ENCODE measurements around the gene PDCL3. TPM values are rescaled to one million over a fixed set of nuclear protein-coding genes. Genes with fewer than 3 reads are reported as not detected.

Gene PDCL3
- total RNA-seq = 10 to 100 TPM; 40.3 to 46.1 TPM
- polyA plus RNA-seq (2013, experiment 1 of 2) = 31.5 TPM
- 32.3 TPM for polyA plus RNA-seq (2013, experiment 2 of 2)
- long read RNA-seq, experiment 1, transcript PDCL3-201 (6 exons, 1,337 nt) = major isoform, 14 of 21 reads
- long read RNA-seq, experiment 1, partial matches to known transcripts = 7 of 21 reads
- long read RNA-seq, experiment 1, other reads (novel, unspliced or antisense) = 0 of 21 reads
- long read RNA-seq, experiment 2, transcript PDCL3-201 (6 exons, 1,337 nt) = major isoform, 89 of 95 reads
- long read RNA-seq, experiment 2, partial matches to known transcripts = 2 of 95 reads
- long read RNA-seq, experiment 2, other reads (novel, unspliced or antisense) = 4 of 95 reads
- long read RNA-seq, experiment 3, transcript PDCL3-201 (6 exons, 1,337 nt) = major isoform, 142 of 159 reads
- long read RNA-seq, experiment 3, partial matches to known transcripts = 2 of 159 reads
- long read RNA-seq, experiment 3, other reads (novel, unspliced or antisense) = 15 of 159 reads
- long read RNA-seq, experiment 4, transcript PDCL3-201 (6 exons, 1,337 nt) = major isoform, 91 of 137 reads
- long read RNA-seq, experiment 4, partial matches to known transcripts = 43 of 137 reads
- long read RNA-seq, experiment 4, other reads (novel, unspliced or antisense) = 3 of 137 reads

DNA sequence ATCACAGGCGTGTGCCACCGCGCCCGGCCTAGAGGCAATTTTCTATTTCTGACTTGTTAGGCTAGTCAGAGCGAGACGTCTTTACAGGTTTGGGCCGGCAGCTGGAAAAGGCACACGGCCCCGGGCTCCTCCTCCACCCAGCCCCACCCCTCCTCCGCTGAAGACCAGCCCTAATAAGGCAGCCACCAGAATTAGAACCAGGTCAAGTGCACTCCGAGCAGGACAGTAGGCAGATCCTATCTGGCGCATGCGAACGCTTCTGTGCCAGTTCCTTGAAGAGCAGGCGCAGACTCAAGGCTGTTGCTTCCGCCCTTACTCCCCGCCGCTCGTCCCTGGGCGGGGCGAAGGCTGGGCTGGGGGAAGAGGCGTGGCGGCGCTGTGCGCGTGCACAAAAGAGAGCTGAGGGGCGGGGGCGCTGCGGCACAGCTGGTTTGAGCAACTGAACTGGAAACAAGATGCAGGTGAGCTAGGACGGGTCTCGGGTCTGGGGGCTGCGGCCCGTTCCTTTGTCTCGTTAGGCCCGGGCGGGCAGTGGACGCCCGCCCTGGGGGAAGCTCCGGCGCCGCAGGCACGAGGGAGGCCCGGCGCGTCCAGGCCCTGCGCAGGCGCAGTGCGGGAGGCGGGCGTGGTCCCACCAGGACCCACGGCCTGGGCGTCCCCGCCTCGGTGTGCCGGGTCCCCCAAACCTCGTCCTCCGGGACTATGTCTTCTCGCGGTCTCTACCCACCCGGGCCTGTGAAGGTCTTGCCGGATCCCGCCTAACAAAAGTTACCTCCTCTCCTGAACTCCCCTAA, at the start of gene PDCL3:
PDCL3 (plus strand) TSS at position 381 of the 794 bp plus-strand sequence; CDS start at position 456, 75 bp downstream.
- no peaks in the 10 kb centered on the region for H3K27me3 Mint-ChIP-seq (ENCODE audit: insufficient read depth)
- Histone ChIP-seq H3K27me3 (ENCODE audit: control insufficient read depth, insufficient read depth, low read length, poor library complexity, severe bottlenecking) (no peaks in the 10 kb centered on the region), H3K4me1 (ENCODE audit: control insufficient read depth, insufficient read depth, low read length) (no peaks in the 10 kb centered on the region), H3K9me3 (ENCODE audit: control insufficient read depth, low read length) (no peaks in the 10 kb centered on the region), H3K36me3 (ENCODE audit: control insufficient read depth, insufficient read depth, low read length) (peaks cover 14% of the 10 kb centered on the region), H3K4me3 (ENCODE audit: low read length) (peak within 1 kb of the TSS; percentile 89), H3K27ac (ENCODE audit: low read depth, low read length) (peak within 1 kb of the TSS; percentile 96), H3K9ac (ENCODE audit: extremely low read depth, low read length, poor library complexity, severe bottlenecking) (peak within 1 kb of the TSS; percentile 87)
- H3K27ac Mint-ChIP-seq = peak within 1 kb of the TSS; percentile 98
- peak; percentile 98 for DNase-seq
- WGBS, 2 experiments (ENCODE audit: insufficient coverage in 1 of 2, insufficient read length in 1 of 2) = 0% methylated on average over 17 to 62 of the region's 62 CpGs
- peak within 1 kb of the TSS; percentile 81 for H3K4me3 Mint-ChIP-seq
- peaks cover 3% of the 10 kb centered on the region for H3K4me1 Mint-ChIP-seq
- peaks cover 2% of the 10 kb centered on the region for H3K9me3 Mint-ChIP-seq
- TF ChIP-seq, protein P1, sequence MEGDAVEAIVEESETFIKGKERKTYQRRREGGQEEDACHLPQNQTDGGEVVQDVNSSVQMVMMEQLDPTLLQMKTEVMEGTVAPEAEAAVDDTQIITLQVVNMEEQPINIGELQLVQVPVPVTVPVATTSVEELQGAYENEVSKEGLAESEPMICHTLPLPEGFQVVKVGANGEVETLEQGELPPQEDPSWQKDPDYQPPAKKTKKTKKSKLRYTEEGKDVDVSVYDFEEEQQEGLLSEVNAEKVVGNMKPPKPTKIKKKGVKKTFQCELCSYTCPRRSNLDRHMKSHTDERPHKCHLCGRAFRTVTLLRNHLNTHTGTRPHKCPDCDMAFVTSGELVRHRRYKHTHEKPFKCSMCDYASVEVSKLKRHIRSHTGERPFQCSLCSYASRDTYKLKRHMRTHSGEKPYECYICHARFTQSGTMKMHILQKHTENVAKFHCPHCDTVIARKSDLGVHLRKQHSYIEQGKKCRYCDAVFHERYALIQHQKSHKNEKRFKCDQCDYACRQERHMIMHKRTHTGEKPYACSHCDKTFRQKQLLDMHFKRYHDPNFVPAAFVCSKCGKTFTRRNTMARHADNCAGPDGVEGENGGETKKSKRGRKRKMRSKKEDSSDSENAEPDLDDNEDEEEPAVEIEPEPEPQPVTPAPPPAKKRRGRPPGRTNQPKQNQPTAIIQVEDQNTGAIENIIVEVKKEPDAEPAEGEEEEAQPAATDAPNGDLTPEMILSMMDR (conservative IDR thresholded peaks at IDR 0.05) = peak; percentile 30
- peaks cover 29% of the 10 kb centered on the region for H3K36me3 Mint-ChIP-seq (ENCODE audit: low read depth)

GRCh38 chr2:100513650-100514049, 49.1 kb upstream of the PDCL3 start:
- Mint-ChIP-seq H3K27me3 (ENCODE audit: insufficient read depth) (peaks cover 2% of the 10 kb centered on the region), H3K4me1 (no peaks in the 10 kb centered on the region), H3K9me3 (no peaks in the 10 kb centered on the region), H3K4me3 (no peak overlapping the region), H3K27ac (no peak overlapping the region), H3K36me3 (ENCODE audit: low read depth) (no peaks in the 10 kb centered on the region)
- H3K4me3 ChIP-seq (ENCODE audit: low read length) = no peak overlapping the region
- no peaks in the 10 kb centered on the region for H3K9me3 ChIP-seq (ENCODE audit: control insufficient read depth, low read length)
- no peaks in the 10 kb centered on the region for H3K36me3 ChIP-seq (ENCODE audit: control insufficient read depth, insufficient read depth, low read length)
- H3K27ac ChIP-seq (ENCODE audit: low read depth, low read length) = no peak overlapping the region
- TF ChIP-seq, protein P1 (conservative IDR thresholded peaks at IDR 0.05) = no peak
- 79 to 82% methylated on average over 2 to 4 of the region's 4 CpGs for WGBS, 2 experiments (ENCODE audit: insufficient coverage in 1 of 2, insufficient read length in 1 of 2)
- no peak overlapping the region for H3K9ac ChIP-seq (ENCODE audit: extremely low read depth, low read length, poor library complexity, severe bottlenecking)
- no peak for DNase-seq
- H3K27me3 ChIP-seq (ENCODE audit: control insufficient read depth, insufficient read depth, low read length, poor library complexity, severe bottlenecking) = no peaks in the 10 kb centered on the region
- H3K4me1 ChIP-seq (ENCODE audit: control insufficient read depth, insufficient read depth, low read length) = no peaks in the 10 kb centered on the region

DNA sequence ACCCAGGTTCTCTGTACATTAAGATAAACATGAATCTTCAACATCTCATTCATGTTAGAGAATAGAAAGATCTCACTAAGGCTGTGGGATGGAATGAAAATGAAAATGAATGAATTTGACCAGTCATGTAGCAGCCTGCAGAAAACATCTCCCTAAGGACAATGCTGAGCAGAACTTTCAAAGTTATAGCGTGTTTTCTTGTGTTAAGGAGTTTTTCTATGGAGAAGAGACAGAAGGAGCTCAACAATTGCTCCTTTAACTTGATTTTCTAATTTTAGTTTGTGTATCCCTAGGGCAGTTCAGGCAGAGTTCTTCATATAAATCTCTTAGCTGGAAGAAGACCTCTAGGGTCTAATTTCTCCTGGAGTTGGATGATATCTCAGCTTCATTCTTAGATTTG, 45.2 kb upstream of the PDCL3 start:
- no peaks in the 10 kb centered on the region for H3K4me1 Mint-ChIP-seq
- H3K27me3 Mint-ChIP-seq (ENCODE audit: insufficient read depth) = peaks cover 2% of the 10 kb centered on the region
- H3K27ac Mint-ChIP-seq = no peak overlapping the region

More for the DNA sequence above, 45.2 kb upstream of the PDCL3 start:
- H3K4me3 ChIP-seq (ENCODE audit: low read length) = no peak overlapping the region
- no peaks in the 10 kb centered on the region for H3K27me3 ChIP-seq (ENCODE audit: control insufficient read depth, insufficient read depth, low read length, poor library complexity, severe bottlenecking)
- Mint-ChIP-seq H3K9me3 (peaks cover 13% of the 10 kb centered on the region), H3K36me3 (ENCODE audit: low read depth) (peaks cover 1% of the 10 kb centered on the region), H3K4me3 (no peak overlapping the region)
- H3K9ac ChIP-seq (ENCODE audit: extremely low read depth, low read length, poor library complexity, severe bottlenecking) = no peak overlapping the region
- H3K36me3 ChIP-seq (ENCODE audit: control insufficient read depth, insufficient read depth, low read length) = no peaks in the 10 kb centered on the region
- H3K9me3 ChIP-seq (ENCODE audit: control insufficient read depth, low read length) = no peaks in the 10 kb centered on the region
- no peaks in the 10 kb centered on the region for H3K4me1 ChIP-seq (ENCODE audit: control insufficient read depth, insufficient read depth, low read length)
- TF ChIP-seq, protein P1 (conservative IDR thresholded peaks at IDR 0.05) = no peak
- WGBS, 2 experiments (ENCODE audit: insufficient coverage in 1 of 2, insufficient read length in 1 of 2) = 80% methylated on average over 1 of the region's 1 CpG; no CpG with 5 or more reads in 1 of the 2 experiments
- no peak overlapping the region for H3K27ac ChIP-seq (ENCODE audit: low read depth, low read length)
- DNase-seq = no peak

Data from endodermal cell (in vitro differentiated cells).